HEK293 (cell line): ENCODE data around the gene IQSEC1.

Source experiments
- CTCF ChIA-PET: fragments of 350-600 bp; formaldehyde crosslinking; extraction: SDS; loops from one replicate; lab custom pipeline; 2021; ENCODE audit warnings: antibody characterized with exemption; lab: Yijun Ruan, JAX
- POLR2A ChIA-PET: fragments of 300-600 bp; formaldehyde crosslinking; extraction: SDS; loops from one replicate; lab custom pipeline; 2020; ENCODE audit warnings: antibody characterized with exemption, inconsistent platforms; lab: Yijun Ruan, JAX
- H3K27ac ChIP-seq: fragments of 200-500 bp; sonication (Bioruptor generic); 2 replicates; pipeline ENCODE4 v1.5.1; 2014; ENCODE audit warnings: low read depth, low read length, control low read depth, inconsistent platforms; ENCODE audit errors: extremely low read depth
- H3K36me3 ChIP-seq, 2 experiments: fragments of 200-500 bp in 1 of 2; sonication (Bioruptor generic) in 1 of 2; 1 replicate in 1 of 2; 2 replicates in 1 of 2; pipeline ENCODE4 v1.5.1; 2014 to 2017; ENCODE audit warnings: inconsistent platforms in 2 of 2, low read length in 2 of 2; ENCODE audit not compliant: control insufficient read depth in 2 of 2, insufficient read depth in 1 of 2
- H3K4me1 ChIP-seq: fragments of 200-500 bp; sonication (Bioruptor generic); 2 replicates; pipeline ENCODE4 v1.5.1; 2014; ENCODE audit warnings: mild to moderate bottlenecking, low read length, inconsistent platforms; ENCODE audit not compliant: control insufficient read depth, insufficient read depth
- H3K4me3 ChIP-seq: 2 replicates; pipeline ENCODE4 v1.5.1; 2011; ENCODE audit warnings: low read depth, mild to moderate bottlenecking, control low read depth, low read length, moderate library complexity
- H3K9me3 ChIP-seq: fragments of 200-500 bp; sonication (Bioruptor generic); 2 replicates; pipeline ENCODE4 v1.5.1; 2014; ENCODE audit warnings: low read depth, low read length, inconsistent platforms; ENCODE audit not compliant: control insufficient read depth, insufficient read depth
- IKZF3 ChIP-seq: fragments of 450-650 bp; IDR thresholded peaks from 2 replicates; pipeline ENCODE4 v1.5.0; 2018; ENCODE audit warnings: missing biosample characterization, mild to moderate bottlenecking, missing genetic modification characterization, moderate library complexity
- PRDM2 ChIP-seq: fragments of 450-650 bp; formaldehyde crosslinking; IDR thresholded peaks from 2 replicates; pipeline ENCODE4 v1.5.1; 2016; ENCODE audit warnings: missing biosample characterization, missing genetic modification characterization, borderline replicate concordance
- TSHZ1 ChIP-seq: fragments of 450-650 bp; formaldehyde crosslinking; IDR thresholded peaks from 2 replicates; pipeline ENCODE4 v1.5.1; 2016; ENCODE audit warnings: missing biosample characterization, missing genetic modification characterization, borderline replicate concordance
- ZBTB8A ChIP-seq: fragments of 450-650 bp; formaldehyde crosslinking; IDR thresholded peaks from 2 replicates; pipeline ENCODE4 v1.5.1; 2016; ENCODE audit warnings: missing biosample characterization, missing genetic modification characterization
- ZIC2 ChIP-seq: fragments of 450-650 bp; formaldehyde crosslinking; IDR thresholded peaks from 2 replicates; pipeline ENCODE4 v1.5.1; 2016; ENCODE audit warnings: missing biosample characterization, missing genetic modification characterization
- ZNF248 ChIP-seq: fragments of 450-650 bp; formaldehyde crosslinking; IDR thresholded peaks from 2 replicates; pipeline ENCODE4 v1.5.1; 2017; ENCODE audit warnings: missing biosample characterization, missing genetic modification characterization
- ZNF350 ChIP-seq: fragments of 450-650 bp; formaldehyde crosslinking; IDR thresholded peaks from 2 replicates; pipeline ENCODE4 v1.5.0; 2017; ENCODE audit warnings: missing biosample characterization, mild to moderate bottlenecking, missing genetic modification characterization
- ZNF514 ChIP-seq: fragments of 450-650 bp; formaldehyde crosslinking; IDR thresholded peaks from 2 replicates; pipeline ENCODE4 v1.5.1; 2016; ENCODE audit warnings: missing biosample characterization, missing genetic modification characterization
- ZNF639 ChIP-seq: fragments of 450-650 bp; formaldehyde crosslinking; IDR thresholded peaks from 2 replicates; pipeline ENCODE4 v1.5.1; 2016; ENCODE audit warnings: missing biosample characterization, missing genetic modification characterization
- ZNF768 ChIP-seq: fragments of 450-650 bp; formaldehyde crosslinking; IDR thresholded peaks from 2 replicates; pipeline ENCODE4 v1.5.1; 2018; ENCODE audit warnings: missing biosample characterization, mild to moderate bottlenecking, missing genetic modification characterization
- ZNF830 ChIP-seq: fragments of 450-650 bp; IDR thresholded peaks from 2 replicates; pipeline ENCODE4 v1.5.0; 2018; ENCODE audit warnings: missing biosample characterization, missing genetic modification characterization, low read depth, mild to moderate bottlenecking, moderate library complexity
- ZSCAN16 ChIP-seq: fragments of 450-650 bp; formaldehyde crosslinking; IDR thresholded peaks from 2 replicates; pipeline ENCODE4 v1.5.1; 2016; ENCODE audit warnings: missing biosample characterization, missing genetic modification characterization

IQSEC1 gene

GRCh38 chr3:13039213-13039896 is 33.9 kb downstream of the IQSEC1 start (continued):
- TF ChIP-seq ZNF248 (tag by site-specific recombination) (no peak), ZNF514 (no peak), ZNF768 (tag by site-specific recombination) (no peak)

GRCh38 chr3:13037458-13038117 is 35.6 kb downstream of the IQSEC1 start:
- Histone ChIP-seq H3K9me3 (no peaks in the 10 kb centered on the region), H3K4me1 (no peaks in the 10 kb centered on the region)
- TF ChIP-seq ZNF639 (tag by site-specific recombination) (no peak), ZNF350 (tag by site-specific recombination) (no peak)
- TF ChIP-seq, all 188 proteins: peak for 0
- ChIA-PET POLR2A (no interaction called here), CTCF (interaction anchor here (0.6 kb wide), 1 partner anchor 1297 kb away, joined by 3 read pairs; no protein-coding TSS in a partner anchor)
- no peak overlapping the region for H3K27ac ChIP-seq
- H3K36me3 ChIP-seq: no peaks in the 10 kb centered on the region
- H3K4me3 ChIP-seq: no peak overlapping the region

- CTCF ChIA-PET: interaction anchor here (0.8 kb wide), 1 partner anchor 57 kb away, joined by 3 read pairs; no protein-coding TSS in a partner anchor
- H3K9me3 ChIP-seq: no peaks in the 10 kb centered on the region
- no peak overlapping the region for H3K4me3 ChIP-seq
- H3K36me3 ChIP-seq: no peaks in the 10 kb centered on the region
- H3K27ac ChIP-seq: no peak overlapping the region
- H3K4me1 ChIP-seq: no peaks in the 10 kb centered on the region
- no peak for TF ChIP-seq ZNF830 (tag by site-specific recombination)
- 0 out of 2 replicates have a peak, but pooled peaks have one; percentile 18 for TF ChIP-seq ZIC2 (tag by site-specific recombination)
- TF ChIP-seq ZSCAN16 (tag by site-specific recombination): no peak
- no peak for TF ChIP-seq PRDM2
- no peak for TF ChIP-seq IKZF3 (tag by site-specific recombination)
- no peak for TF ChIP-seq ZBTB8A
- TF ChIP-seq TSHZ1 (tag by site-specific recombination): no peak
- POLR2A ChIA-PET: no interaction called here
These were observed 38.4 kb downstream of the IQSEC1 start for GRCh38 chr3:13034861-13035260.
